Activated CD8-positive, alpha-beta memory T cell treated with anti-CD3 and anti-CD28 coated beads for 4 hours (primary cell): ENCODE measurements around the gene OR6V1.

ENCODE experiments used
- DNase-seq, 2 donors: peaks; one replicate each; pipeline ENCODE4 v3.0.0-alpha.2; 2020; ENCODE audit warnings: low read depth in 2 of 2

OR6V1 gene

GRCh38 chr7:143052041-143052440, at the start of gene OR6V1:
Gene OR6V1 (plus strand): TSS chr7:143052341. CDS start chr7:143052341, 0 bp downstream.
- no peak for DNase-seq

GRCh38 chr7:143002898-143003297, 49.2 kb upstream of the OR6V1 start:
- no peak for DNase-seq

- no peak for DNase-seq
These were observed 48.6 kb upstream of the OR6V1 start for GRCh38 chr7:143003393-143004051.

GRCh38 chr7:143005632-143006260, 46.4 kb upstream of the OR6V1 start:
- no peak for DNase-seq

- DNase-seq = peak; percentile 62 to 63
These were observed 43.9 kb upstream of the OR6V1 start for GRCh38 chr7:143008007-143008901.

GRCh38 chr7:143012001-143012400, 40.1 kb upstream of the OR6V1 start:
- DNase-seq = no peak

- no peak for DNase-seq
These were observed 39.7 kb upstream of the OR6V1 start for GRCh38 chr7:143012409-143012808.

- DNase-seq = no peak
These were observed 38.7 kb upstream of the OR6V1 start for GRCh38 chr7:143013473-143013872.

- no peak for DNase-seq
These were observed 38.2 kb upstream of the OR6V1 start for GRCh38 chr7:143013893-143014292.

GRCh38 chr7:143015084-143015483, 37.1 kb upstream of the OR6V1 start:
- no peak for DNase-seq

GRCh38 chr7:143015926-143016490, 36.1 kb upstream of the OR6V1 start:
- DNase-seq = no peak

- DNase-seq = no peak
These were observed 35.1 kb upstream of the OR6V1 start for GRCh38 chr7:143016996-143017395.

GRCh38 chr7:143018931-143019330, 33.2 kb upstream of the OR6V1 start:
- no peak for DNase-seq

GRCh38 chr7:143023047-143023446, 29.1 kb upstream of the OR6V1 start:
- DNase-seq = no peak

- no peak for DNase-seq
These were observed 26.8 kb upstream of the OR6V1 start for GRCh38 chr7:143025371-143025770.

GRCh38 chr7:143027032-143027431, 25.1 kb upstream of the OR6V1 start, which contains the start of gene OR9A2:
Gene OR9A2 (minus strand): TSS chr7:143027132. CDS start chr7:143027132, 0 bp downstream.
- DNase-seq = no peak

GRCh38 chr7:143027683-143028082, 24.5 kb upstream of the OR6V1 start:
- no peak for DNase-seq

- DNase-seq = no peak
These were observed 13.5 kb upstream of the OR6V1 start for GRCh38 chr7:143038635-143039034.

- no peak for DNase-seq
These were observed 11.9 kb upstream of the OR6V1 start for GRCh38 chr7:143040209-143040715.

- no peak for DNase-seq
These were observed 10.8 kb upstream of the OR6V1 start for GRCh38 chr7:143041346-143041745.

- no peak for DNase-seq
These were observed 9.9 kb upstream of the OR6V1 start for GRCh38 chr7:143042159-143042789.
